ENCODE data around the gene DKK1.

DKK1 gene

GRCh38 chr10:52331638-52332364 lies 17.7 kb downstream of the DKK1 start:
- TF ChIP-seq CTCF (IDR thresholded peaks at IDR 0.05; ENCODE audit: low read depth, low read length) = no peak
- DNase-seq (ENCODE audit: extremely low read depth, low read depth) = no peak

- no peak for DNase-seq (ENCODE audit: extremely low read depth, low read depth)
- no peak for TF ChIP-seq CTCF (IDR thresholded peaks at IDR 0.05; ENCODE audit: low read depth, low read length)
Observed at GRCh38 chr10:52332815-52333214, 18.7 kb downstream of the DKK1 start.

- no peak for DNase-seq (ENCODE audit: extremely low read depth, low read depth)
- TF ChIP-seq CTCF (IDR thresholded peaks at IDR 0.05; ENCODE audit: low read depth, low read length) = no peak
Observed at GRCh38 chr10:52334595-52334994, 20.5 kb downstream of the DKK1 start.

- no peak for TF ChIP-seq CTCF (IDR thresholded peaks at IDR 0.05; ENCODE audit: low read depth, low read length)
- DNase-seq (ENCODE audit: extremely low read depth, low read depth) = no peak
Observed at GRCh38 chr10:52335665-52336064, 21.6 kb downstream of the DKK1 start.

GRCh38 chr10:52337225-52337624 lies 23.1 kb downstream of the DKK1 start:
- DNase-seq (ENCODE audit: extremely low read depth, low read depth) = no peak
- TF ChIP-seq CTCF (IDR thresholded peaks at IDR 0.05; ENCODE audit: low read depth, low read length) = no peak

- no peak for DNase-seq (ENCODE audit: extremely low read depth, low read depth)
- no peak for TF ChIP-seq CTCF (IDR thresholded peaks at IDR 0.05; ENCODE audit: low read depth, low read length)
Observed at GRCh38 chr10:52343439-52343838, 29.4 kb downstream of the DKK1 start.

GRCh38 chr10:52346394-52347326 lies 32.6 kb downstream of the DKK1 start:
- TF ChIP-seq CTCF (IDR thresholded peaks at IDR 0.05; ENCODE audit: low read depth, low read length) = no peak
- DNase-seq (ENCODE audit: extremely low read depth, low read depth) = no peak
